ENCODE measurements around the gene KCNA2.

Gene KCNA2

GRCh38 chr1:110605901-110606656, at the start of gene KCNA2:
Gene KCNA2, minus strand, starts transcription at chr1:110606358. Its CDS starts 1,576 bp downstream, at chr1:110604782.
- H3K9ac ChIP-seq (ENCODE audit: low read depth in 1 of 2, low read length in 2 of 2) = no peak within 1 kb of the TSS

DNA sequence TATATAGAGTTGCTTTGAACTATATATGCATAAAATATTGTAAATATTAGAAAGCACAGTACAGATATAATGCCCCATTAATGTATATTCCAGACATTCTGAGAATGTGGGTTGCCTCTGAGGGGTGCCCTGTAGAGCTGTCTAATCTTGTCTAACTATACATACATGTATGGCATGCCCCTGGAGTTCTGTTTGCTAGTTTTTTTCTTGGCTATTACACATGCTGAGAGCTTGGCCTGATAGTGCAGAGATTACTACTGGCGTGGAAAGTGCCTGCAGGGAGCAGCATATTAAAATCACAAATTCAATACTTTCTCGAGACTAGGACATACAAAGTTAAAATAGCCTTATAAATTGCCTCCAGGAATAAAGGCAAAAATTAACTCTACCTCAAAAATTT, 44.5 kb upstream of the KCNA2 start:
- Histone ChIP-seq H3K4me3 (ENCODE audit: low read length in 2 of 2) (no peak overlapping the region), H3K9ac (ENCODE audit: low read depth in 1 of 2, low read length in 2 of 2) (no peak overlapping the region), H3K27ac (ENCODE audit: low read depth in 2 of 2, low read length in 2 of 2) (no peak overlapping the region), H3K36me3 (ENCODE audit: control insufficient read depth in 2 of 2, insufficient read depth in 2 of 2, low read length in 2 of 2) (no peaks in the 10 kb centered on the region), H3K4me1 (ENCODE audit: control insufficient read depth in 2 of 2, insufficient read depth in 2 of 2, low read length in 2 of 2) (peaks cover 0 to 7% of the 10 kb centered on the region in 2 donors), H3K27me3 (ENCODE audit: control insufficient read depth in 2 of 2, insufficient read depth in 2 of 2, low read length in 2 of 2) (no peaks in the 10 kb centered on the region), H3K9me3 (ENCODE audit: control insufficient read depth in 2 of 2, low read length in 2 of 2) (no peaks in the 10 kb centered on the region)

More at GRCh38 chr1:110605901-110606656, at the start of gene KCNA2:
- no peaks in the 10 kb centered on the region for H3K9me3 ChIP-seq (ENCODE audit: control insufficient read depth in 2 of 2, low read length in 2 of 2)
- no peak within 1 kb of the TSS for H3K27ac ChIP-seq (ENCODE audit: low read depth in 2 of 2, low read length in 2 of 2)
- H3K27me3 ChIP-seq (ENCODE audit: control insufficient read depth in 2 of 2, insufficient read depth in 2 of 2, low read length in 2 of 2) = peaks cover 37 to 43% of the 10 kb centered on the region in 2 donors
- no peaks in the 10 kb centered on the region for H3K36me3 ChIP-seq (ENCODE audit: control insufficient read depth in 2 of 2, insufficient read depth in 2 of 2, low read length in 2 of 2)
- peaks cover 3 to 10% of the 10 kb centered on the region in 2 donors for H3K4me1 ChIP-seq (ENCODE audit: control insufficient read depth in 2 of 2, insufficient read depth in 2 of 2, low read length in 2 of 2)
- H3K4me3 ChIP-seq (ENCODE audit: low read length in 2 of 2) = peak within 1 kb of the TSS; percentile 36 to 67

DNA sequence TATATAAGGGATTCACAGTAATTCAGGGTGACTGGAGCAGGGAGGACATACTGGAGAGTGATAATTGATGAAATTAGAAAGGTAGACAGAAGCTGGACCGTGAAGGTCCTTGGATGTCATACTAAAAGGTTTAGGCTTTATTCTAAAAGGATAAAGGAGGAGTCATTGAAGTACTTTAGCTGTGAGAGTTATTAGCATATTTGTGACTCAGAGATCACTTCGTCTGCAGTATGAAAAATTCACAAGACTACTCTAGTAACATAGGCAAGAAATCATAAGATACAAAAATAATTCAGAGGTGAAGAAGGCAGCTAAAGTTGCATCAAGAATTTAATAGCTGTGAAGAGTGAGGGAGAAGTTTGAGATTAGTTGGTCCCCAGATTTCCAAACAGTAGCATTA, 42.3 kb upstream of the KCNA2 start:
- H3K4me1 ChIP-seq (ENCODE audit: control insufficient read depth in 2 of 2, insufficient read depth in 2 of 2, low read length in 2 of 2) = peaks cover 0 to 7% of the 10 kb centered on the region in 2 donors
- no peak overlapping the region for H3K27ac ChIP-seq (ENCODE audit: low read depth in 2 of 2, low read length in 2 of 2)
- H3K9ac ChIP-seq (ENCODE audit: low read depth in 1 of 2, low read length in 2 of 2) = no peak overlapping the region
- no peaks in the 10 kb centered on the region for H3K27me3 ChIP-seq (ENCODE audit: control insufficient read depth in 2 of 2, insufficient read depth in 2 of 2, low read length in 2 of 2)
- no peak overlapping the region for H3K4me3 ChIP-seq (ENCODE audit: low read length in 2 of 2)
- no peaks in the 10 kb centered on the region for H3K9me3 ChIP-seq (ENCODE audit: control insufficient read depth in 2 of 2, low read length in 2 of 2)
- H3K36me3 ChIP-seq (ENCODE audit: control insufficient read depth in 2 of 2, insufficient read depth in 2 of 2, low read length in 2 of 2) = no peaks in the 10 kb centered on the region

- Histone ChIP-seq H3K4me1 (ENCODE audit: control insufficient read depth in 2 of 2, insufficient read depth in 2 of 2, low read length in 2 of 2) (peaks cover 0 to 7% of the 10 kb centered on the region in 2 donors), H3K9me3 (ENCODE audit: control insufficient read depth in 2 of 2, low read length in 2 of 2) (no peaks in the 10 kb centered on the region), H3K9ac (ENCODE audit: low read depth in 1 of 2, low read length in 2 of 2) (no peak overlapping the region), H3K4me3 (ENCODE audit: low read length in 2 of 2) (no peak overlapping the region), H3K36me3 (ENCODE audit: control insufficient read depth in 2 of 2, insufficient read depth in 2 of 2, low read length in 2 of 2) (no peaks in the 10 kb centered on the region), H3K27me3 (ENCODE audit: control insufficient read depth in 2 of 2, insufficient read depth in 2 of 2, low read length in 2 of 2) (no peaks in the 10 kb centered on the region), H3K27ac (ENCODE audit: low read depth in 2 of 2, low read length in 2 of 2) (no peak overlapping the region)
These were observed 41.2 kb upstream of the KCNA2 start for GRCh38 chr1:110647254-110647891.

DNA sequence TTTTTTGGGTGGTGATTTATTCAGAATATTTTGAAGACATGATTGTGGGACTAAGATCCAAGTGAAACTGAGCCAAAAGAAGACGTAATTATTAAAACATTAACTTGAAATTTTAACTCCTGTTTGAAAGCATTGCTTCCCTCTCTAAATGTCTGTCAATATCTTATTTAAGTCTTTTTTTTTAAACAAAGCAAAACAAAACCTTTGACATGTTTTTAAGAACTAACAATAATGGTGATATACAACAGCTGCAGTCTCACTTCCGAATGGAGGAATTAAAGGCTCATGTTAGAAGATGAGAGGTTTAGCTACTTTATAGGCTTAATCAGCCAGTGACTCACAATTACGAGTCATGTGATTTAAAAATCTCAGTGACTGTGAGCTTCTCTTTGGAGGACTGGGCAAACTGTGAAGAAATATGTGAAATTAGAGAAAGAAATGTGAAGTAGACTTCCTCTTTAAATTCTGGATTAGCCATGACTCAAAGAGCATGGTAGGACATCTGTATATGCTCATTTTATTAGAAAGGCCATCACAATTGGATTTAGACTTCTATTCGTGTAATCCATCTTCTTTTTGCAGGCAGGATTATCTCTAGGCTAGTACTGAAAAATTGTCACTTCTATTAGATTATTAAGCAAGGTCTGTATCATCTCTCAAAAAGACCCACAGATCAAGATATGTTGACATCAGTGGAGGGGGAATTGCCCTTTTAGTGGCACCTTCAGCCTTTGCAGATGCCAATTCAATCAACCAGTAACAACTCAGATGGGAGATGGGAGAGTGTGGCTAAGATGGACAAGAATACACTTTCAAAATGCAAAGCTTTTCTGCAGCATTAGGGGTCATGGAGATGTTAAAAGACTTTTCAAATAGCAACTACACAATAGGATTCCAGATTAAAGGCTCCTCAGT, 39.9 kb upstream of the KCNA2 start:
- Histone ChIP-seq H3K4me3 (ENCODE audit: low read length in 2 of 2) (no peak overlapping the region), H3K36me3 (ENCODE audit: control insufficient read depth in 2 of 2, insufficient read depth in 2 of 2, low read length in 2 of 2) (no peaks in the 10 kb centered on the region), H3K27ac (ENCODE audit: low read depth in 2 of 2, low read length in 2 of 2) (no peak overlapping the region), H3K9ac (ENCODE audit: low read depth in 1 of 2, low read length in 2 of 2) (no peak overlapping the region), H3K9me3 (ENCODE audit: control insufficient read depth in 2 of 2, low read length in 2 of 2) (no peaks in the 10 kb centered on the region), H3K4me1 (ENCODE audit: control insufficient read depth in 2 of 2, insufficient read depth in 2 of 2, low read length in 2 of 2) (peaks cover 0 to 7% of the 10 kb centered on the region in 2 donors), H3K27me3 (ENCODE audit: control insufficient read depth in 2 of 2, insufficient read depth in 2 of 2, low read length in 2 of 2) (no peaks in the 10 kb centered on the region)

GRCh38 chr1:110645211-110645610, 39.1 kb upstream of the KCNA2 start:
- H3K4me3 ChIP-seq (ENCODE audit: low read length in 2 of 2) = no peak overlapping the region
- no peak overlapping the region for H3K9ac ChIP-seq (ENCODE audit: low read depth in 1 of 2, low read length in 2 of 2)
- H3K27me3 ChIP-seq (ENCODE audit: control insufficient read depth in 2 of 2, insufficient read depth in 2 of 2, low read length in 2 of 2) = no peaks in the 10 kb centered on the region
- H3K36me3 ChIP-seq (ENCODE audit: control insufficient read depth in 2 of 2, insufficient read depth in 2 of 2, low read length in 2 of 2) = no peaks in the 10 kb centered on the region
- H3K4me1 ChIP-seq (ENCODE audit: control insufficient read depth in 2 of 2, insufficient read depth in 2 of 2, low read length in 2 of 2) = peaks cover 3 to 7% of the 10 kb centered on the region in 2 donors
- H3K9me3 ChIP-seq (ENCODE audit: control insufficient read depth in 2 of 2, low read length in 2 of 2) = no peaks in the 10 kb centered on the region
- H3K27ac ChIP-seq (ENCODE audit: low read depth in 2 of 2, low read length in 2 of 2) = no peak overlapping the region

- no peak overlapping the region for H3K4me3 ChIP-seq (ENCODE audit: low read length in 2 of 2)
- no peak overlapping the region for H3K9ac ChIP-seq (ENCODE audit: low read depth in 1 of 2, low read length in 2 of 2)
- no peak overlapping the region for H3K27ac ChIP-seq (ENCODE audit: low read depth in 2 of 2, low read length in 2 of 2)
- no peaks in the 10 kb centered on the region for H3K27me3 ChIP-seq (ENCODE audit: control insufficient read depth in 2 of 2, insufficient read depth in 2 of 2, low read length in 2 of 2)
- no peaks in the 10 kb centered on the region for H3K36me3 ChIP-seq (ENCODE audit: control insufficient read depth in 2 of 2, insufficient read depth in 2 of 2, low read length in 2 of 2)
- no peaks in the 10 kb centered on the region for H3K9me3 ChIP-seq (ENCODE audit: control insufficient read depth in 2 of 2, low read length in 2 of 2)
- peaks cover 3 to 7% of the 10 kb centered on the region in 2 donors for H3K4me1 ChIP-seq (ENCODE audit: control insufficient read depth in 2 of 2, insufficient read depth in 2 of 2, low read length in 2 of 2)
These were observed 37.8 kb upstream of the KCNA2 start for GRCh38 chr1:110643879-110644472.

- Histone ChIP-seq H3K4me3 (ENCODE audit: low read length in 2 of 2) (no peak overlapping the region), H3K27ac (ENCODE audit: low read depth in 2 of 2, low read length in 2 of 2) (no peak overlapping the region), H3K36me3 (ENCODE audit: control insufficient read depth in 2 of 2, insufficient read depth in 2 of 2, low read length in 2 of 2) (no peaks in the 10 kb centered on the region), H3K27me3 (ENCODE audit: control insufficient read depth in 2 of 2, insufficient read depth in 2 of 2, low read length in 2 of 2) (peaks cover 0 to 2% of the 10 kb centered on the region in 2 donors), H3K9me3 (ENCODE audit: control insufficient read depth in 2 of 2, low read length in 2 of 2) (no peaks in the 10 kb centered on the region), H3K9ac (ENCODE audit: low read depth in 1 of 2, low read length in 2 of 2) (no peak overlapping the region), H3K4me1 (ENCODE audit: control insufficient read depth in 2 of 2, insufficient read depth in 2 of 2, low read length in 2 of 2) (peaks cover 2 to 12% of the 10 kb centered on the region in 2 donors)
These were observed 33.7 kb upstream of the KCNA2 start for GRCh38 chr1:110639724-110640386.

- no peaks in the 10 kb centered on the region for H3K36me3 ChIP-seq (ENCODE audit: control insufficient read depth in 2 of 2, insufficient read depth in 2 of 2, low read length in 2 of 2)
- no peaks in the 10 kb centered on the region for H3K9me3 ChIP-seq (ENCODE audit: control insufficient read depth in 2 of 2, low read length in 2 of 2)
- H3K4me3 ChIP-seq (ENCODE audit: low read length in 2 of 2) = no peak overlapping the region
- peaks cover 0 to 2% of the 10 kb centered on the region in 2 donors for H3K27me3 ChIP-seq (ENCODE audit: control insufficient read depth in 2 of 2, insufficient read depth in 2 of 2, low read length in 2 of 2)
- no peak overlapping the region for H3K9ac ChIP-seq (ENCODE audit: low read depth in 1 of 2, low read length in 2 of 2)
- H3K27ac ChIP-seq (ENCODE audit: low read depth in 2 of 2, low read length in 2 of 2) = peak overlapping the region in 1 of 2 donors; percentile 54
- H3K4me1 ChIP-seq (ENCODE audit: control insufficient read depth in 2 of 2, insufficient read depth in 2 of 2, low read length in 2 of 2) = peaks cover 6 to 12% of the 10 kb centered on the region in 2 donors
These were observed 32.4 kb upstream of the KCNA2 start for GRCh38 chr1:110638556-110638955.
